Retinal pigment epithelial cell (primary cell): ENCODE measurements around the gene BRD3OS.

Experiments
- DNase-seq: peaks from one replicate; pipeline ENCODE4 v3.0.0-alpha.2; 2010; ENCODE audit warnings: low read depth
- H3K4me3 ChIP-seq: 2 replicates; pipeline ENCODE4 v1.5.1; 2011; ENCODE audit warnings: mild to moderate bottlenecking, low read length, control low read depth, moderate library complexity
- CTCF ChIP-seq: conservative IDR thresholded peaks from 2 replicates; pipeline ENCODE4 v1.5.1; 2011; ENCODE audit warnings: low read depth, low read length, control low read depth, inconsistent platforms

BRD3OS gene

DNA sequence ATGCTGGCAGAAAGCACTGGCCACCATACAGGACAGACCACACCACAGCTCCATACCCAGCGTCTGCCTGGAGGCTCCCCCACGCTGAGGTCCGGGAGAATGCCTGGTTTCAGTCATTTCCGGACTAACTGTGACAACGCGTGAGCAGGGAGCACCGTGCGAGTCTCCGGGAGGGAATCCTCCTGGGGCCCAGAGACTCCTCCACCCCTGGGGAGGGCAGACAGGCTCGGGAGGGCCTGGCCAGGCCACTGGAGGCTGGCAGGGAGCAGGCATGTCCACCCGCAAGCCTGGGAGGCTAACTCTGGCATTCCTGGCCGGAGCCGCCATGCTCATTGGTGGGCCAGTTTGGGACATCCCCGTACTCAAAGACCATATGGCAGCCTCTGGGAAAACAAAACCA, 6.5 kb downstream of the BRD3OS start:
- H3K4me3 ChIP-seq, result no peak overlapping the region
- no peak for DNase-seq
- no peak for TF ChIP-seq CTCF

DNA sequence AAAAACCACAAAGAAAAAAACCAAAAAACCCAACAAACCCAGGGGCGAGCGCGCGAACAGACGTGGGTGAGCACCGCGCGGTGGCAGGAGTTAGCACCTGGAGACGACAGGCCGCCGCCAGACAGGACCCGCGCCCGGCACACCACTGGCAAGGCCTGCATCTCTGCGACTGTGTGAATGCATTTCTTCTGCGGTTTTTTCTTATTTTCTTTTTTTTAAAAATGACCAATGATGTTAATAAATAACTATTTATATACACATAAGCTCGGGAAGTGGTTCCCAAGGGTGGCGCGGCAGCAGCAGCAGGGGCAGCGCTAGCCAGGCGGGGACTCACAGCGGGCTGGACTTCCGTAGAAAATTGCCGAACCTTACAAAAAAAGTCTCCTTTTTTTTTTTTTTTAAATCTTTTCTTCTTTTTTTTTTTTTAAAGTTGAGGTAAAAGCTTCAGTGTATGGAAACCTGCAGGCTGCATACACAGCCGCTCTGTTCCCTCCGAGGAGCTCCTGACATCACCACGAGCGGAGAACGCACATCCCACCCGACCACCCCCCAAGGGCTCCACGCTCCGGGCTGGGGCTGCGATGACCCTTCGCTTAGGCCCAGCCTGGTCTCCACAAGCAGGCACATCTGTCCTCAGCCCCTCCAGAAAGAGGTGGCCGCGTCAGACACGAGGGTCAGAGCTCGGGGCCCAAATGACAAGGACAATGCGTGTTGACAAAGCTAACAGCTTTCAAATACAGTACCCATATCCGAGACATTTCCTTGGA, 7.4 kb downstream of the BRD3OS start:
- TF ChIP-seq CTCF, result no peak

GRCh38 chr9:134033516-134034214, 8.4 kb downstream of the BRD3OS start:
- no peak for DNase-seq
- no peak for TF ChIP-seq CTCF
- H3K4me3 ChIP-seq, result no peak overlapping the region

More for the DNA sequence above, 7.4 kb downstream of the BRD3OS start:
- no peak for DNase-seq
- no peak overlapping the region for H3K4me3 ChIP-seq

- DNase-seq, result no peak
- no peak for TF ChIP-seq CTCF
- H3K4me3 ChIP-seq, result no peak overlapping the region
These were observed 9.1 kb downstream of the BRD3OS start for GRCh38 chr9:134034215-134035040.

GRCh38 chr9:134035041-134036039, 10.1 kb downstream of the BRD3OS start:
- no peak for DNase-seq
- H3K4me3 ChIP-seq, result no peak overlapping the region
- TF ChIP-seq CTCF, result no peak

- H3K4me3 ChIP-seq, result no peak overlapping the region
- no peak for TF ChIP-seq CTCF
- DNase-seq, result no peak
These were observed 10.8 kb downstream of the BRD3OS start for GRCh38 chr9:134036130-134036529.
